Mammary epithelial cell (primary cell): ENCODE results near the gene TRPC4AP.

Source experiments
- CTCF ChIP-seq, 2 donors: IDR thresholded peaks in 1 of 2; conservative IDR thresholded peaks in 1 of 2; 2 replicates each; pipeline ENCODE4 v1.5.1; 2011 to 2012; ENCODE audit warnings: inconsistent platforms in 2 of 2, low read length in 2 of 2, mild to moderate bottlenecking in 2 of 2, control low read depth in 1 of 2, low read depth in 1 of 2; ENCODE audit not compliant: insufficient read depth in 1 of 2; ENCODE audit errors: extremely low read depth in 1 of 2
- EZH2 ChIP-seq: IDR thresholded peaks from 2 replicates; pipeline ENCODE4 v1.6.1; 2012; ENCODE audit warnings: low read length, inconsistent platforms, borderline replicate concordance

DNA sequence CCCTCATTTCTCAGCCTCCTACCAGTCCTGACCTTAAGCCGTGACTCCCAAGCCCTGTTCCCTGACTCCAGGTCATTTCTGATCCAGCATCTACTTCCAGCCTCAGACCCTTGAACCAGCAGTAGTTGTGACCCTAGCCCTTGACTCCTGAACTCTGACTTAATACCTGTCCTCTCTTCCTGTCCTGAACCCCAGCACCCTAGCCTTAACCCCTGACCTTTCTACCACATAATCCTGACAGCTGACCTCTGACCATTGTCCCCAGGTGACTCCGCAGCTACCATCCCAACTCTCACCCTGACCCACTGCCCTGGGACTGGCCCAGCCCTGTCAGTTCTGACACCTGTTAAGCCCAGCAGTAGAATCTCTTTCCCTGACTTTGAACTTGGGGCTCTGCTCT lies 94.8 kb downstream of the TRPC4AP start:
- TF ChIP-seq CTCF (conservative IDR thresholded peaks at IDR 0.05 in 1 of 2, IDR thresholded peaks at IDR 0.05 in 1 of 2; ENCODE audit: extremely low read depth in 1 of 2, insufficient read depth in 1 of 2, low read depth in 1 of 2, low read length in 2 of 2) = no peak
- no peak for TF ChIP-seq EZH2
